OCI-LY1 (cell line): ENCODE results near the gene DHRS11.

Experiments used
- CTCF ChIP-seq: fragments of 200-600 bp; sonication (generic), shearing (Covaris generic); IDR thresholded peaks from 2 replicates; pipeline ENCODE4 v1.5.1; 2017; ENCODE audit warnings: mild to moderate bottlenecking, antibody characterized with exemption, low read length, moderate library complexity, mixed read lengths
- EZH2 ChIP-seq: fragments of 200-600 bp; sonication (generic), shearing (Covaris generic); IDR thresholded peaks from 2 replicates; pipeline ENCODE4 v1.8.0; 2017; ENCODE audit warnings: borderline replicate concordance, mixed run types, mild to moderate bottlenecking, antibody characterized with exemption, low read length, moderate library complexity, mixed read lengths

- TF ChIP-seq CTCF (no peak), EZH2 (no peak)
These were observed 58.6 kb downstream of the DHRS11 start for GRCh38 chr17:36650096-36650775.
